ENCODE results near the gene NCOA1.

DNA sequence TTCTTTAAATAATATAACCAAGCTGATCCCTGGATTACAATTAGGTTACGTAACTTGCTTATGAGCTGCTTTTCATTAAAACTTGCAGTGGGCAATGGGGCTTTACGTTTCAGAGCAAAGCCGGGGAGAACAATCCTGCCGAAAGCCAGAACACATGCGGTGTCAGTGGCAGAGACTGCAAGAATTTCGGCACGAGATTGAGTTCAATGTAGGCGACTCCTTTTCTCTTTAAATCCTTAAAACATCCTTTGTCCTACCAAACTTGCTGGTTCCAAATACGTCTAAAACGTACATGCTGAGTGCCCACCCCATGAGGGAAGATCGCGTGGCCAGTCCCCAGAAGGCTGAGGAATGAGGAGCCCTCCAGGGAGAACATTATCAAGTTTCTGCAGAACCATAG, 36.8 kb upstream of the NCOA1 start:
- TF ChIP-seq, protein P1, sequence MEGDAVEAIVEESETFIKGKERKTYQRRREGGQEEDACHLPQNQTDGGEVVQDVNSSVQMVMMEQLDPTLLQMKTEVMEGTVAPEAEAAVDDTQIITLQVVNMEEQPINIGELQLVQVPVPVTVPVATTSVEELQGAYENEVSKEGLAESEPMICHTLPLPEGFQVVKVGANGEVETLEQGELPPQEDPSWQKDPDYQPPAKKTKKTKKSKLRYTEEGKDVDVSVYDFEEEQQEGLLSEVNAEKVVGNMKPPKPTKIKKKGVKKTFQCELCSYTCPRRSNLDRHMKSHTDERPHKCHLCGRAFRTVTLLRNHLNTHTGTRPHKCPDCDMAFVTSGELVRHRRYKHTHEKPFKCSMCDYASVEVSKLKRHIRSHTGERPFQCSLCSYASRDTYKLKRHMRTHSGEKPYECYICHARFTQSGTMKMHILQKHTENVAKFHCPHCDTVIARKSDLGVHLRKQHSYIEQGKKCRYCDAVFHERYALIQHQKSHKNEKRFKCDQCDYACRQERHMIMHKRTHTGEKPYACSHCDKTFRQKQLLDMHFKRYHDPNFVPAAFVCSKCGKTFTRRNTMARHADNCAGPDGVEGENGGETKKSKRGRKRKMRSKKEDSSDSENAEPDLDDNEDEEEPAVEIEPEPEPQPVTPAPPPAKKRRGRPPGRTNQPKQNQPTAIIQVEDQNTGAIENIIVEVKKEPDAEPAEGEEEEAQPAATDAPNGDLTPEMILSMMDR (IDR thresholded peaks at IDR 0.05), result no peak
- TF ChIP-seq CHD2 (IDR thresholded peaks at IDR 0.05; ENCODE audit: low read length, partially characterized antibody) (no peak), POLR2AphosphoS5 (IDR thresholded peaks at IDR 0.05; ENCODE audit: low read depth, low read length) (no peak), EZH2phosphoT487 (IDR thresholded peaks at IDR 0.05; ENCODE audit: borderline replicate concordance, low read depth) (no peak), NRF1 (IDR thresholded peaks at IDR 0.05; ENCODE audit: low read depth, low read length) (no peak), TCF12 (IDR thresholded peaks at IDR 0.05) (no peak; the same call in 1 of the 2 replicates)
- TF ChIP-seq, protein P2, sequence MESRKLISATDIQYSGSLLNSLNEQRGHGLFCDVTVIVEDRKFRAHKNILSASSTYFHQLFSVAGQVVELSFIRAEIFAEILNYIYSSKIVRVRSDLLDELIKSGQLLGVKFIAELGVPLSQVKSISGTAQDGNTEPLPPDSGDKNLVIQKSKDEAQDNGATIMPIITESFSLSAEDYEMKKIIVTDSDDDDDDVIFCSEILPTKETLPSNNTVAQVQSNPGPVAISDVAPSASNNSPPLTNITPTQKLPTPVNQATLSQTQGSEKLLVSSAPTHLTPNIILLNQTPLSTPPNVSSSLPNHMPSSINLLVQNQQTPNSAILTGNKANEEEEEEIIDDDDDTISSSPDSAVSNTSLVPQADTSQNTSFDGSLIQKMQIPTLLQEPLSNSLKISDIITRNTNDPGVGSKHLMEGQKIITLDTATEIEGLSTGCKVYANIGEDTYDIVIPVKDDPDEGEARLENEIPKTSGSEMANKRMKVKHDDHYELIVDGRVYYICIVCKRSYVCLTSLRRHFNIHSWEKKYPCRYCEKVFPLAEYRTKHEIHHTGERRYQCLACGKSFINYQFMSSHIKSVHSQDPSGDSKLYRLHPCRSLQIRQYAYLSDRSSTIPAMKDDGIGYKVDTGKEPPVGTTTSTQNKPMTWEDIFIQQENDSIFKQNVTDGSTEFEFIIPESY (IDR thresholded peaks at IDR 0.05; ENCODE audit: borderline replicate concordance, low read depth), result no peak
